GM12872 (cell line): Measurements from ENCODE around the gene RPLP1.

Source experiments
- TF ChIP-seq, protein P1 (sequence below): IDR thresholded peaks from 3 replicates; pipeline ENCODE4 v1.5.1; 2011; ENCODE audit warnings: low read depth, mild to moderate bottlenecking, low read length, moderate library complexity; ENCODE audit not compliant: insufficient read depth

The RPLP1 gene

DNA sequence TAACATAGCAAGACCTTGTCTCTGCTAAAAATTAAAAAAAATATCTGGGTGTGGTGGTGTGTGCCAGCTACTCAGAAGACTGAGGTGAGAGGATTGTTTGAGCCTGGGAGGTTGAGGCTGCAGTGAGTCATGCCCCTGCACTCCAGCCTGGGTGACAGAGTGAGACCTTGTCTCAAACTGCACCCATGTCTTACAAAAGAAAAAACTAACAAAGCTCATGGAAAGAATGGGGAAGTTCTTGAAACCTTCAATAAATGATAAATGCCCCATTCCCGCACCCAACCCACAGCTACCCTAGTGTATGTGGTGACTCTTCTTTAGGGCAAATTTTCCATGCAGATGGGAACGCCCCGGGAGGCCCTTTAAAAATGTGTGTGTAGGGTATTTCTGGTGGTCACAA, 28.3 kb downstream of the RPLP1 start:
- TF ChIP-seq, protein P1, sequence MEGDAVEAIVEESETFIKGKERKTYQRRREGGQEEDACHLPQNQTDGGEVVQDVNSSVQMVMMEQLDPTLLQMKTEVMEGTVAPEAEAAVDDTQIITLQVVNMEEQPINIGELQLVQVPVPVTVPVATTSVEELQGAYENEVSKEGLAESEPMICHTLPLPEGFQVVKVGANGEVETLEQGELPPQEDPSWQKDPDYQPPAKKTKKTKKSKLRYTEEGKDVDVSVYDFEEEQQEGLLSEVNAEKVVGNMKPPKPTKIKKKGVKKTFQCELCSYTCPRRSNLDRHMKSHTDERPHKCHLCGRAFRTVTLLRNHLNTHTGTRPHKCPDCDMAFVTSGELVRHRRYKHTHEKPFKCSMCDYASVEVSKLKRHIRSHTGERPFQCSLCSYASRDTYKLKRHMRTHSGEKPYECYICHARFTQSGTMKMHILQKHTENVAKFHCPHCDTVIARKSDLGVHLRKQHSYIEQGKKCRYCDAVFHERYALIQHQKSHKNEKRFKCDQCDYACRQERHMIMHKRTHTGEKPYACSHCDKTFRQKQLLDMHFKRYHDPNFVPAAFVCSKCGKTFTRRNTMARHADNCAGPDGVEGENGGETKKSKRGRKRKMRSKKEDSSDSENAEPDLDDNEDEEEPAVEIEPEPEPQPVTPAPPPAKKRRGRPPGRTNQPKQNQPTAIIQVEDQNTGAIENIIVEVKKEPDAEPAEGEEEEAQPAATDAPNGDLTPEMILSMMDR, result no peak

DNA sequence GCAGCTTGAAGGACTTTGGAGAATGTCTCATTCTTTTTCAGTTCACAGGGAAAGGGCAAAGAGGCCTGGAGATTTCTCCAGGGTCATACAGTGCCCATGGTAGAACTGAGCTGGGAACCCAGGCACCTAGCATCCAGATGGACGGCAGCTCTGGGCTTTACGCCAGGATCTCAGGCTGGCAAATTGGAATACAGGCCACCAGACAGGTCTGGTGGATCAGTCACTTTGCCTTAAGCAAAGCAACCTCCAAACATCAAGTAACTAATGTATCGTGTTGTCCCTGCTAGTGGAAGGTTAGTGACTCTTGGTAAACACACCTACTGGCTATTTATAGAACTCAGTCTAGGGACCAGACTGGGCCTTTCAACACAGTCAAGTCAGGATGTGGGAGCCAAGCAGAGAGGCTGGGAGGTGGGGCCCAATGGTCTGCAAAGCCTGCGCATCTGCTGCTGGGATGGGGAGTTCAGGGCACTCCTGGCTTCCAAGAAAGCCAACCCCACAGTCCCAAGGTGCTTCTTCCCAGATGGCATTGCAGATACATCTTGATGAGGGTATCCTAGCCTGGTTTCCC, 30.2 kb downstream of the RPLP1 start:
- TF ChIP-seq, protein P1, result no peak

DNA sequence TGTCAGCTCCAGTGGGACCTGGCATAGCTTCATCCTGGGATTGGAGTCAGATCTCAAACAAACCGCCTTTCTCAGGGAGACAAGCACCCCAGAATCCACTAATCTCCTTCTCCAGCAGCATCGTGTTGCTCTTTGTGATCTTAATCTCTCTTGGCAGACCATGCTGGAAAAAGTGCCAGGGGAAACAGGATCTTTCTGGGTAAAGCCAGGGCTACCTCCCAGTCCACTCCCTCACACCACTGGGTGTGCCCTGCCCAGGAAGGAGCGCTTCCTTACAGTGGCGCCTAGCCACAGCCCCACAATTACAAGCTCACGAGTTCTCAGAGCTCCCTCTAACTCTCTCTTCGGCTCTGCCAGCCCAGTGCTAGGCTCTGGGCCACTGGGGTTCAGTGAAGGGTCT, 32.2 kb downstream of the RPLP1 start:
- TF ChIP-seq, protein P1, result no peak

DNA sequence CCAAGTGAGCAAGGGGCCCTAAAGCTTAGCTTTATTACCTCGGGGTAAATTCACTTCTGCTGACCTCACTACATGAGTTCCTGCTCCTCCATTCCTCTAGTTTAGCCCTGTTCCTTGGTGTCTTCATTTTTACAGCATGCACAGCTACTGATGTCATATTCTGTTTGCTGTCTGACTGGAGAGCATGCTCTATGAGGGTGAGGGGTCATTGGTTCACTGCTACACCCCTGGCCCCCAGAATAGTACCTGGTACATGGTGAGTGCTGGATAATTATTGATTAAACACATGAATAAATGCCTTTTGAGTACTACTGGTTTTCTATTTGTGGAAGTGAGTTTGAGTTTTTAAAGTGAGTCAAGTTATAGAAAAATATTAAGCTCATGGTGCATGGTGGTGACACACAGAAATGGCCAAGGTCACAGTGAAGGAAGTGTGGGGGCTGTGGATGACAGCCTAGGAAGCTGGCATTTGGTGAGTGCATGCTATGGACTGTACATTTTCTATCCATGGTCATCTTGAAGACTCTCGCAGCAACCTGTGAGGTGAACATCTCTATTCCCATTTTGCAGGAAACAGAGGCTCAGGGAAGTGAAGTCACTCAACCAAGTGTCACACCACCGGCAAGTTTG, 34.0 kb downstream of the RPLP1 start:
- TF ChIP-seq, protein P1, result no peak

DNA sequence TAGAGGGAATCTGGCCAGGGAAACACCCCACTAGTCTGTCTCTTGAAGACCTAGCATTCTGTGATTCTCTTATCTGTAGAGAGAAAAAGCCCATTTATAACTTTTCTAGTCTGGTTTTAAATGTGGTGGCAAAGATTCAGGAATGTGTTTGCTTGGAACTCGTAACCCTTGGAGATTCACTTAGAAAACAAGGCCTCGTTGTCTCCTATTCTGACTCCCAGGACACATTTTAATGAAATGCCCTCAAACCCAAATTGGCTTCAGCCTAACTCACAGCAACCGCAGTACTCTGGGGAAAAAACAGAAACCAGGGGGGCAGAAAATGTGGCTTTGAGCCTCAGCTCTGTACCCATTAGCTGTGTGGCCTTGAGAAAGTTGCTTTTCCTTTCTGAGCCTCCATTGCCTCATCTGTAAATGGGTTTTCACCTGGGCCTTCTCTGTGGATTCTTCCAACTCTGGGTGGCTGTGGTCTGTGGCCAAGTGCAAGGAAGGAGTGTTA, 36.5 kb downstream of the RPLP1 start:
- TF ChIP-seq, protein P1, result no peak

DNA sequence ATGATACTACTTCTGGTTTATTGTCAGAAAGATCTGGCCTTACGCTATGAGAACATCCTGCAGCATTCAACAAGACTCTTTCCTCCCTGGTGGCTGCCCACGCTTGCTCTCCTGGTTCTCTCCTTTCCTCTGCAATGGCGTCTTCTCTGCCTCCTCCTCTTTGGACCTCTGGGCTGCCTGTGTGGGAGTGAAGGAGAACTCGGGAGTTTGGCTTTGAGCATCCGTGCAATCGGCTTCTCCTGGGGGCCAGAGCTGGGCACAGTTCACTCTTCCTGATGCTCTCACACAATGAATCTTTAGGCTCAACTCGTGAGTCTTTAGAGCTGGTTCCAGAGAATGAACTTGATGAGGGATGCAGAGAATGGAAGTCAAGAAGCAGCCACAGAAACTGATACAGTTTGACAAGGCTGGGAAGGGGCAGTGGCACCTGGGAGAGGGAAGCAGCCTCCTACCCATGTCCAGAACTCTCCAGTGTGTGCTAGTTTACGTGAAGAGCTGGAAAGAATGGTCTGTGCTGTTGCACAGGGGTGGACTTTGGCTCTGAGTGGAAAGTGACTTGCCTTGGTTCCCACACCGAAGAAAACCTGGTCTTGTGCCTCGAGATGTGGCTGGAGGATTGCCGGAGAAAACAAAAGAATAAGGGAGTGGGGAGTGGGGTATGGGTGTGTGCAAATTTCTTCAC, 37.9 kb downstream of the RPLP1 start:
- TF ChIP-seq, protein P1, result no peak

DNA sequence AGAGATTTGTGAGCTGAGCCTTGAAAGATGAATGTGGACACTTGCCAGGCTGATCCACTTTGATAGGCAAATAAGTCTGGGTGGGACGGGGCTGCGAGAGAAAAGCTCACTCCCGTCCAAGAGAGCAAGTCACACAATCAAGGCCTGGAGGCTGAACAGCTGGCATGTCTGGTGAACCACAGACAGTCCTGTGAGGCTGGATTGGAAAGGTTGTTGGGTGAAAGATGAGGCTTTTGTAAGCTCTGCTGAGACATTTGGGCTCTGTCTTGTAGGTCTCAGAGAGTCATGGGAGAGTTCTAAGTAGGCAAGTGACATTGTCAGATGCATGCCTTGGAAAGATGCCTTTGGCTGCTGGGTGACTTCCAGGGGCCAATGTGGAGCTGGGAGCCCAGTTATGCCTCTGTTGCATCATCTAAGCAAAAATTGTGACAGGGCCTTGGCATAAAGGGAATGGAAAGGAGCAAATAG, 38.5 kb downstream of the RPLP1 start:
- TF ChIP-seq, protein P1, result no peak
